ENCODE measurements around the gene SLC39A1. TPM values are rescaled to one million over a fixed set of nuclear protein-coding genes. Genes with fewer than 3 reads are reported as not detected.

The SLC39A1 gene
- total and polyA plus RNA-seq, 2 experiments from 2014 or later: 87.3 to 220 TPM

DNA sequence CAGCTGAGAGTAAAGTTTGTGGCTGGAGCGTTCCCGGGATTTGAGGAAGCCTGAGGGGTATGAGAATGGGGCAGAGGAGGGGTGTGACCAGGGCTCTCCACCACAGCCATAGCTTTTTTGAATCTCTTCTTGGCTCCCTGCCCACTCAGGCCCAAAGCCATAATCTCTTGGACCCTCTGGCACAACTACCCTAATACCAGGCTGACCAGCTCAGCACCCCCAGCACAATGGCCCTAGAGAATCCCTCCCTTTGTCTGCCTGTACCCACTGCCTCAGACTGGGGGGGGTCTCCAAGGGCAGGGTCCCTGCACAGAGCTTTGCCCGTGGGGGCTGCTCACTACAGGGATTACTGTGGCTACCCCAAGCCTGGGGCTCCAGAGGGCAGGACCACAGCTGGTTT is 24.3 kb downstream of the SLC39A1 start:
- Histone ChIP-seq H2AFZ (no peak overlapping the region), H3K36me3 (ENCODE audit: insufficient read depth) (peaks cover 20% of the 10 kb centered on the region), H3K4me3 (no peak overlapping the region), H3F3A (replicated peaks; ENCODE audit: low read depth) (no peaks in the 10 kb centered on the region), H3K27ac (ENCODE audit: low read depth) (no peak overlapping the region), H3K79me2 (replicated peaks; ENCODE audit: insufficient read depth) (no peaks in the 10 kb centered on the region), H3K4me2 (no peak overlapping the region), H4K20me1 (replicated peaks; ENCODE audit: insufficient read depth) (no peaks in the 10 kb centered on the region), H3K4me1 (ENCODE audit: insufficient read depth) (no peaks in the 10 kb centered on the region), H3K9me2 (ENCODE audit: insufficient read depth) (no peaks in the 10 kb centered on the region), H3K27me3 (ENCODE audit: insufficient read depth) (no peaks in the 10 kb centered on the region)
- no peak for DNase-seq (ENCODE audit: low spot score)
- no peaks in the 10 kb centered on the region for H3K9me3 Mint-ChIP-seq
- H3K27me3 Mint-ChIP-seq (ENCODE audit: insufficient read depth, low read depth, poor library complexity): peaks cover 15% of the 10 kb centered on the region
- TF ChIP-seq CREB1 (CRISPR knock-in tag; IDR thresholded peaks at IDR 0.05; ENCODE audit: low read depth) (no peak), CTCF (conservative IDR thresholded peaks at IDR 0.05; ENCODE audit: low read depth in 2 of 2) (no peak)
- no peak overlapping the region for H3K27ac Mint-ChIP-seq
- peaks cover 75% of the 10 kb centered on the region for H3K36me3 Mint-ChIP-seq (ENCODE audit: low read depth)
- no peak overlapping the region for H3K4me3 Mint-ChIP-seq
- no peak for ATAC-seq
- no peaks in the 10 kb centered on the region for H3K4me1 Mint-ChIP-seq

DNA sequence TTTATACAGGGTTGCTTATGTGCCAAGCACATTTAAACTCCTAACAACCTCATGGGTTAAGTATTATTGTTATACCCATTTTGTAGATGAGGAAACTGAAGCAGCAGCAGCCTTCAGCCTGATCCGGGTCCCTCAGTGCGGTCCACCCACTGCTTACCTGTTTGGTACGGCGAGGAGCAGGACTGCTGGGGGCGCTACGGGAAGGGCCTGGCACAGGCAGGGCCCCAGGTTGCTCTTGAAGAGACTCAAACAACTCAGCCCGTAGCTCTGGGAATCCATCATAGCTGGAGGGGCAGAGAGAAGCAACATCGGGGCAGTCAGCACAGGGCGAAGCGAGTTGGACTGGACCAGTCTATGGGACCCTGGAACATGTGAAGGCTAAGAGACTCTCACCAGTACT is 26.0 kb downstream of the SLC39A1 start:
- Histone ChIP-seq H3K4me3 (no peak overlapping the region), H3F3A (replicated peaks; ENCODE audit: low read depth) (no peaks in the 10 kb centered on the region), H4K20me1 (replicated peaks; ENCODE audit: insufficient read depth) (no peaks in the 10 kb centered on the region), H3K36me3 (ENCODE audit: insufficient read depth) (peaks cover 20% of the 10 kb centered on the region), H3K27me3 (ENCODE audit: insufficient read depth) (no peaks in the 10 kb centered on the region), H3K79me2 (replicated peaks; ENCODE audit: insufficient read depth) (no peaks in the 10 kb centered on the region), H3K4me2 (no peak overlapping the region), H3K4me1 (ENCODE audit: insufficient read depth) (no peaks in the 10 kb centered on the region), H2AFZ (no peak overlapping the region), H3K27ac (ENCODE audit: low read depth) (no peak overlapping the region), H3K9me2 (ENCODE audit: insufficient read depth) (no peaks in the 10 kb centered on the region)
- no peaks in the 10 kb centered on the region for H3K4me1 Mint-ChIP-seq
- H3K36me3 Mint-ChIP-seq (ENCODE audit: low read depth): peaks cover 80% of the 10 kb centered on the region
- H3K27ac Mint-ChIP-seq: no peak overlapping the region
- peaks cover 10% of the 10 kb centered on the region for H3K27me3 Mint-ChIP-seq (ENCODE audit: insufficient read depth, low read depth, poor library complexity)
- ATAC-seq: no peak
- no peak for DNase-seq (ENCODE audit: low spot score)
- no peak for TF ChIP-seq EZH2 (IDR thresholded peaks at IDR 0.05; ENCODE audit: low read depth, unreplicated experiment)
- no peak for TF ChIP-seq ZNF331 (CRISPR knock-in tag; IDR thresholded peaks at IDR 0.05; ENCODE audit: low read depth)
- TF ChIP-seq ZNF114 (CRISPR knock-in tag; IDR thresholded peaks at IDR 0.05): no peak
- no peak for TF ChIP-seq CTCF (conservative IDR thresholded peaks at IDR 0.05; ENCODE audit: low read depth in 2 of 2)
- TF ChIP-seq POLR2AphosphoS5 (IDR thresholded peaks at IDR 0.05; ENCODE audit: low read depth): no peak
- no peaks in the 10 kb centered on the region for H3K9me3 Mint-ChIP-seq
- no peak overlapping the region for H3K4me3 Mint-ChIP-seq
